ENCODE data around the gene PLEKHA4.

PLEKHA4 gene

GRCh38 chr19:48867123-48867745 is 1.2 kb downstream of the PLEKHA4 start:
- TF ChIP-seq ZBTB7A (IDR thresholded peaks at IDR 0.05; ENCODE audit: low read depth) (no peak), FOXM1 (IDR thresholded peaks at IDR 0.05; ENCODE audit: borderline replicate concordance, low read depth) (no peak)

- TF ChIP-seq REST (IDR thresholded peaks at IDR 0.05; ENCODE audit: low read depth) (no peak), TEAD4 (IDR thresholded peaks at IDR 0.05) (no peak)
Observed at GRCh38 chr19:48866692-48867091, 1.7 kb downstream of the PLEKHA4 start.

GRCh38 chr19:48862827-48863226 is 5.6 kb downstream of the PLEKHA4 start:
- TF ChIP-seq EGR1 (IDR thresholded peaks at IDR 0.05) (no peak), MAX (IDR thresholded peaks at IDR 0.05) (no peak), USF1 (IDR thresholded peaks at IDR 0.05) (no peak), RAD21 (IDR thresholded peaks at IDR 0.05; ENCODE audit: low read depth) (no peak)

- no peak for TF ChIP-seq YY1 (IDR thresholded peaks at IDR 0.05; ENCODE audit: low read depth)
- TF ChIP-seq RAD21 (IDR thresholded peaks at IDR 0.05; ENCODE audit: low read depth), result no peak
- TF ChIP-seq CEBPB (IDR thresholded peaks at IDR 0.05), result no peak
- no peak for TF ChIP-seq MAX (IDR thresholded peaks at IDR 0.05)
- TF ChIP-seq NFIC (IDR thresholded peaks at IDR 0.05), result no peak
- no peak for TF ChIP-seq TEAD4 (IDR thresholded peaks at IDR 0.05)
- no peak for TF ChIP-seq REST (IDR thresholded peaks at IDR 0.05; ENCODE audit: low read depth)
- no peak for TF ChIP-seq TAF1 (IDR thresholded peaks at IDR 0.05; ENCODE audit: low read depth)
- TF ChIP-seq ZBTB7A (IDR thresholded peaks at IDR 0.05; ENCODE audit: low read depth), result no peak
- no peak for TF ChIP-seq EGR1 (IDR thresholded peaks at IDR 0.05)
- TF ChIP-seq EP300 (IDR thresholded peaks at IDR 0.05; ENCODE audit: borderline replicate concordance), result no peak
- TF ChIP-seq TCF12 (IDR thresholded peaks at IDR 0.05; ENCODE audit: low read depth), result no peak
- no peak for TF ChIP-seq FOXM1 (IDR thresholded peaks at IDR 0.05; ENCODE audit: borderline replicate concordance, low read depth)
- no peak for TF ChIP-seq CREB1 (IDR thresholded peaks at IDR 0.05; ENCODE audit: low read depth)
- TF ChIP-seq USF1 (IDR thresholded peaks at IDR 0.05), result no peak
Observed at GRCh38 chr19:48861313-48861712, 7.1 kb downstream of the PLEKHA4 start.

- no peak for TF ChIP-seq RAD21 (IDR thresholded peaks at IDR 0.05; ENCODE audit: low read depth)
- no peak for TF ChIP-seq USF1 (IDR thresholded peaks at IDR 0.05)
- TF ChIP-seq CEBPB (IDR thresholded peaks at IDR 0.05), result no peak
- no peak for TF ChIP-seq CREB1 (IDR thresholded peaks at IDR 0.05; ENCODE audit: low read depth)
- TF ChIP-seq EGR1 (IDR thresholded peaks at IDR 0.05), result no peak
- no peak for TF ChIP-seq TEAD4 (IDR thresholded peaks at IDR 0.05)
- no peak for TF ChIP-seq ZBTB7A (IDR thresholded peaks at IDR 0.05; ENCODE audit: low read depth)
Observed at GRCh38 chr19:48859711-48860572, 8.5 kb downstream of the PLEKHA4 start.
